NCI-H2171 (cell line): ENCODE data around the gene UBQLNL.

Source experiments
- DNase-seq: peaks from one replicate; lab custom pipeline; 2025; lab: John Stamatoyannopoulos, UW

UBQLNL gene

DNA sequence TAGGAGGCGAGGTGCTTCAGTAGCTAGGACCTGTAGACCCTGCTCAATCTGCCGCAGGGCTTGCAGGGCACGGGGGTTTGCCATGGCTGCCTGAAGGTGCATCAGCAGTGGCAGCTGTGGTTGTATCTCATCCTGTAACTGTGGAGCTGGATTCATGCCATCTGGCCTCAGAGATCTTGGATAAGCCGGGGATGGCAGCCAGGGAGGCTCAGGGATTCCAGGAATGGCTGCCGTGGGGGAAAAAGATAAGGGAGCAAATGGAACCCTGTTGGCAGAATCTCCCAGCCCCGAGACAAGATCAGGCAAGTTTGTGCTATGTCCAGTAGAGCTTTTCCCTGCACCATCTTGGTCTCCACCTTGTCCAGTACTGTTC lies 8.6 kb downstream of the UBQLNL start:
- no peak for DNase-seq

DNA sequence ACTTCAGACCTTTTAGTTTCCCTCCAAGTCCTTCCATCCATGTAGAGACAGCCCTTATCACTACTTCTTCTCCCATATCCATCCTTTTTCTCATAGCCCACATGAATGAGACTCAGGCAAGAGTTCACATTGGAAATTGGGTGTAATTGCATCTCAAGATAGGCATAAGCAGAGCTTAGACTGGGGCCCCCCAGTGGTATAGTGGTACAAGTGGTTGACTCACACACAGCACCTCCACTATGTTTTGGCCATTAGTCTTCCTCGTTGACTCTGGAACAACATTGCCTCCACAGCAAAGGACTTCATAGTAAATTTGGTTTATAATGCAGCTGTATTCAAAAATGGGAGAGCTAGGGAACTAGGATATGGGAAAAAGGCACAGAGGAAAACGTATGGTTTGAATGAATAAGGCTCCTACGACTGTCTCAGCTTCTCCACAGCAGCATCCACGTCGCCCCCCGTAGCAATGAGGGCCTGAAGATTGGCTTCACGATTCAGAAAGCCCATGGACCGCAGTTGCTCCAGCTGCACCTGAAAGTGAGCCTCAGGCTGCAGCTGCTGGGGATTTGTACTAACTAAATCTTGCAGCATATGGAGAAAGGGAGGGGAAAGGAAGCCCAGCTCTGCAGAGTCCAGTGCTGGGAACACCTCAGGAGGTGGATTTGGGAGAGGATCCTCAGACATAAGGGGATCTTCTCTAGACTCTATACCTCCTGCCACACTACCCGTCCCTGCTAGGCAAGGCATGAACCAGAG lies 9.1 kb downstream of the UBQLNL start:
- DNase-seq: no peak

DNA sequence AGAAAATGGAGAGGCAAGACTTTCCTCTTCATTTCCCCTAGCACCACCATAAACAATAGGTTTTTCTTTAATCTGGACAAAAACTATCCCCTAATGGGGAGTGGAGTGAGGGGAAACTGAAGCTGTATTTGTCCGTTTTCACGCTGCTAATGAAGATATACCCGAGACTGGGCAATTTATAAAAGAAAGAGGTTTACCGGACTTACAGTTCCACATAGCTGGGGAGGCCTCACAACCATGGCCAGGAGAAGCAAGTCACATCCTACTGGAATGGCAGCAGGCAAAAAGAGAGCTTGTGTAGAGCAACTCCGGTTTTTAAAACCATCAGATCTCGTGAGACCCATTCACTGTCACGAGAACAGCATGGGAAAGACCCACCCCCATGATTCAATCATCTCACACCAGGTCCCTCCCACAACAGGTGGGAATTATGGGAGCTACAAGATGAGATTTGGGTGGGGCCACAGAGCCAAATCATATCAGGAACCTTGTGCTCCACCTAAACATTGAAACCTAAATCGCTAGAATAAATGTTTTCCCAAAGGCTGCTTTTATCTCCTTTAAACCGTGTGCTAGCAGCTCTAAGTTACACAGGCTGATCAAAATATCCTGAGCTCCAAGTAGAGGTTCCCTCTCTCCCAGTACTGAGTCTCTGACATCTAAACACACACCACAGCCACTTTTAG lies 11.0 kb downstream of the UBQLNL start:
- no peak for DNase-seq

DNA sequence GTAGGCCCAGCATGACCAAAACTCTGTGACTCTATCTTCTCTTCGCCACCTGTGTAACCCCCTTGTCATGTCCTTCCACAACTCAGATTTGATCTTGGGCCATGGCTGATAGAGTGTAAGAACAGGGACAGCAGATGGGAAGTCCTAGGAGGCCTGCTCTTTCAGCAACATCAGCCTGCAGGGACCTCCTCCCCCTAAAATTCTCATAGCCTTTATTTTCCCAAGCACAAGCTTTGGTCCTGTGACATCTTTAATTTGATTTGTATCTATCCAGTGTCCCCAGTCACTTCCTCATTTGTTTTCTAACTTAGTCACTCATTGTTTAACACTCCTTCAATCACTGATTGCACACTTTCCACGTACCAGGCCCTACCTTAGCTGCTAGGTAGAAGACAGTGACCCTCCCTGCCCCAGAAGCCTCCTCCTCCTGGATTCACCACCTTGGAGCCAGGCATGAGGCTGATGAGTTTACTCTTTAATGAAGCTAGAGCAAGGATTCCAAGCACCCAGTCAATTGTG lies 12.0 kb downstream of the UBQLNL start:
- DNase-seq: no peak

DNA sequence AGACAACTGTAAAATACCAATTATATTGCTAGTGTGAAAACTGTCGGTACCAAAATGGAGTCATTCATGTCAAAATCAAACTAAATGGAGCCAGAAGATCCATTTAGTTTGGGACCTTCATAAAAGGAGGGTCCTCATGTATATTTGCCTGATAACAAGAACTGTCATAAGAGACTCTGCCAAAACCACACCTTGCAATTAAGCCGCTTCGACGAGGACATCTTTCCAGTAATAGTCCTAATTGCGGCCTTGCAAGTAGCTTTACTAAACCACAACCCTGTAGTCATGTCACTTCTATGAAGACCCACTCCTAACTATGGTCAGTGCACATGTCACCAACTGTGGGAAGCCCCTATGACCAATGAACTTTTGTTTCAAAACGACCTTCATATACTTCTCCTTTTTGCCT lies 16.1 kb downstream of the UBQLNL start:
- no peak for DNase-seq

DNA sequence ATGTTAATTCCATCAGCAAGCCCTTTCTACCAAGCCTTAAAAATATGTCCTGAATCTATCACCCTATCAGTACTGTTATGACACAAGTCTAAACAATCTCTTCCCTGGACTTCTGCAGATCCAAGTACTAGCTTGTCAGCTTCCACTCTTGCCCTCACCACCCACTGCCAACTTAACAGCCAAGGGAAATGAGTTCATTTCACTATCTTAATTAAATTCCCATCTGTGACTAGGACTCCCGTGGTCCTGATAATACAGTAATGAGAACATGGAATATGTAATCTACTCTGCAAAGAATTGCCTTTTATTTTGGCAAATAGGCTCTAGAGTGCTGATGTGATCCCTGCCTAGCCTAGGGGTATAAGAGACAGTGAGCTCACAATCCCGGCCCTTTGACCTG lies 16.8 kb downstream of the UBQLNL start:
- DNase-seq: no peak

DNA sequence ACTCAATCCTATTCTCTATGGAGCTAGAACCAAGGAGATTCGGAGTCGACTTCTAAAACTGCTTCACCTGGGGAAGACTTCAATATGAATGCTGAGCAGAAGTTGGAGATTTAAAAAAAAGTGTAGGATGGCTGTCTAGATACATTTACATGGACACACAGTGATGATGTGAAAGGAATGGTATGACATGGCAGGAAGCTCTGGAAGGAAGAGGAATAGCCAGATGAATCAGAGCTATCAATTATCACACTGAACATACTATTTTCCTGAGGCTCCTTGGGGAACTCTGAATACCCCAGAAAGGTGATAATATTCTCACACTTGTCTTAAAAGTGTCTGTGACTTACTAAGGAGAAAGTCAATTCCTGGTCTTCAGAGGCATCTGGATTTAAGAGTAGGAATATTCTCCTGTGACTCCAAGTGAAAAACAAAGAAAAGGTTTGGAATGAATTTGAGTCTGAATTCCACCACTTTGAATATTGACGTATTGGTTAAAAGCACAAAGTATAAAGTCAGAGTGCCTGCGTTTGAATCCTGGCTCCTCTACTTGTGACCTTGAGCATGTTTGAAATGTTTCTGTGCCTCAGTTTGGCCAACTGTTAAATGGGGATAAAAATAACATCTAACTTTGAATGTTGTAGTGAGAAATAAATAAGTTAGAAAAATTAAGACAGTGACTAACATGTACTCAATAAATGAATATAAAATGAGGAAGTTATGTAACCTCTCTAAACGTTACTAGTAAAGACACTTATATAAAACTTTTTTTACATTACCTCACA lies 26.7 kb downstream of the UBQLNL start:
- no peak for DNase-seq

DNA sequence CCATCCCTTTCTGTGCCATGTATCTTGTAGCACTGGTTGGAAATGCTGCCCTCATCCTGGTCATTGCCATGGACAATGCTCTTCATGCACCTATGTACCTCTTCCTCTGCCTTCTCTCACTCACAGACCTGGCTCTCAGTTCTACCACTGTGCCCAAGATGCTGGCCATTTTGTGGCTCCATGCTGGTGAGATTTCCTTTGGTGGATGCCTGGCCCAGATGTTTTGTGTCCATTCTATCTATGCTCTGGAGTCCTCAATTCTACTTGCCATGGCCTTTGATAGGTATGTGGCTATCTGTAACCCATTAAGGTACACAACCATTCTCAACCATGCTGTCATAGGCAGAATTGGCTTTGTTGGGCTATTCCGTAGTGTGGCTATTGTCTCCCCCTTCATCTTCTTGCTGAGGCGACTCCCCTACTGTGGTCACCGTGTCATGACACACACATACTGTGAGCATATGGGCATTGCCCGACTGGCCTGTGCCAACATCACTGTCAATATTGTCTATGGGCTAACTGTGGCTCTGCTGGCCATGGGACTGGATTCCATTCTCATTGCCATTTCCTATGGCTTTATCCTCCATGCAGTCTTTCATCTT lies 27.6 kb downstream of the UBQLNL start:
- no peak for DNase-seq

DNA sequence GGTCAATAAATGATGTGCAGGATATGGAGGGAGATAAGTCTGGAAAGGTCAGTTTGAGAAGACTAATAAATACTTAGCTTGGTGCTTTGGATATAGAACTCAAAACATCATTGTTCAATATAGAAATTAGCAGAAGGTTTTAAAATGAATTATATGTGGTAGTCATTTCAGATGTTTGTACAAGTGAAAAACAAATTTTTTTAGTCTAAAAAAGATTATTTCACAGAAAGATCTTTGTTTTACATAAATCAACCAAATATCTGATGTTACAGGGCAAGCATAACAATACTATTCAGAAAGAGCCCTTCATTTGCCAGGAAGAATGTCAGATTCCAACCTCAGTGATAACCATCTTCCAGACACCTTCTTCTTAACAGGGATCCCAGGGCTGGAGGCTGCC lies 28.1 kb downstream of the UBQLNL start, which contains the start of gene OR52D1:
Gene OR52D1 (plus strand): TSS at position 301 of the 400 bp plus-strand sequence. CDS start 22 bp downstream, at position 323.
- DNase-seq: no peak

DNA sequence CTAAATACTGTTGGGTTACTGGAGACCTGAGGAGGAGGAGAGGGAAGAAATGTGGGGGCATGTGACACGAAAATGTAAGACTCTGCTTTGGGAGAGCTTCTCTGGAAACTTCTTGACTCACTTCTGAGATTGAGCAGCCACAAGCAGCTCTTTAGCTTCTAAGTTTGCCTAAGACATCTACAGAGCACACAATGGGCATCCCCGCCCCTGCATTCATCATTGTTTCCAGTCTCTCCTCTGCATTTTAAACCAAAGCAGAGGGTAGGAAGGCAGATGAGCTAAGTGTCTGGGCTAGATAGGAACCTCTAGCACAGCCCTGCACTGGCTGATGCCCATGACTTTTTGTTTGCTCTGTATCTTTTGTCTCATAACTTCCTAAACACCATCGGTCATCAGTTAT lies 30.1 kb downstream of the UBQLNL start:
- no peak for DNase-seq

DNA sequence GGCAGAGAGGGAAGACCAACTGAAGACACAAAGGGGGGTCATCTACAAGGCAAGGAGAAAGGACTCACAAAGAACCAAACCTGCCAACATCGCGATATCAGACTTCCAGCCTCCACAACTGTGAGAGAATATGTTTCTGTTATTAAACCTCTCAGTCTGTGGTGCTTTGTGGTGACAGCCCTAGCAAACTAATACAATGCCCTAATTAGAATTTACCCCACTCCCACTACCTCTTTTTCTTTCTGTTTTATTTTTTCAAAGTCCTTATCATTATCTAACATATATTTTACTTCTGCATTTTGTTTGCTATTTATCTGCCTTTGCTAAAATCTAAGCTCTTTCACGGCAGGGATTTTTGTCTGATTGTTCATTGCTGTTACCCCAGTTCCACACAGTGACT lies 30.5 kb downstream of the UBQLNL start:
- DNase-seq: no peak

DNA sequence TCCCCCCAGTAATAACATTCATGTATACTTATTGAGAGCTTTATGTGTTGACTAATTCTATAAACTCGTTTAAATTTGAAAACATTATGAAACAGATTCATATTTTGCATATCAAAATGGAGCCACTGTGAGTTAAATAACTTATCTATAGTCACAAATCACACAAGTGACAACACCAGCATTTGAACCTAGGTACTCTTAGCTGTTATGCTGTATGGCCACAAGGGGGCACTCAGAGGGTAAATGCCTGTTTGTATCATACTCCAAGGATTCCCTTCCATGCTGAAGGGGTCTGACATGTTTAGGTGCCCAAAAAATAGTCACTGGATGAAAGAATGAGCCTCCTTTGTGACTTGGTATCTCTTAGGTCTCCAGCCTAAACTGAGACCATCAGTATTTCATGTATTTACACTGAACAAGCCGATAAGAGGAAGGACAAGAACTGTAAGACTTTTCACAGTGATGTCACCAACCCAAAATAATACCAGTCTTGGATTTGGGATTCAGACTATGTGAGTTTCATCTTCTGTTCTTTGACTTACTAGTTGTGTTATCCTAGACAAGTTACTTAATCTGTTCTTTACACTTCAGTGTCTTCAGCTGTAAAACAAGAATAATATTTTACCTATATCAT lies 40.2 kb downstream of the UBQLNL start:
- DNase-seq: no peak

DNA sequence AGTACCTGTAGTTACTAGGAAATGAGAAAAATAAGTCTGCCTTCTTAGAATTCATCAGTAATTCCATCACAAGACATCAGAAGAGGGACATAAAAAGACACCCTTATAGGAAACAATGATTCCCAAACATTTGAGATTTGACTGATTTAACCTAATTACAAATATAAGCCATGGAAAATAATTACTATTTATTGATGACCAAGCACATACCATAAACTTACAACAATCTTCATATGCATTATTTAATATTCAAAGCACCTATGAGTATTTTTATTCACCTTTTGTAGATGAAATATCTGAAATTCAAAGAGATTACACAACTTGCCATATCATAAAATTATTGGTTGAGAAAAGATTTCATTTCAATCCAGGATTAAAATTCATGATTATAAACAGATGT lies 42.6 kb downstream of the UBQLNL start:
- DNase-seq: no peak

DNA sequence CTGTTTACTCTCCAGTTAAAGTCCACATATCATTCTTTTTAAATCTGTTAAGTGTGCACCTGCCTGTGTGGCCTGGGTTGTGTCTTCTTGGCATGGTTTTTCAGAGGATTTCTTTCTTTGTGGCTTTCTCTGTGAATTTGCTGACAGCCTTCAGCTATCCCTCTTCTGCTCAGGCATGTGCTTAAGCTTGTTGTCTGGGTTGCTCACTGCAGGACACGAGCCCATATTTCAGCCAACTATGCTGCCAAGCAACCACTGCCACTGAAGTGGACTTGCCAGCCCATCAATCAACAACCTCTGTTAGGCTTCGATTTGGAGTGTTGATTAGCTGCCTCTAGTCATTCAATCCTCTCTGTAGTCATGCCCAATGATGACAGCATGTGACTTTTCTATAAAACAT lies 49.0 kb downstream of the UBQLNL start:
- no peak for DNase-seq
